Thyroid gland (tissue), 4 donors: Measurements from ENCODE around the gene HTR3A. TPM values are rescaled to one million over a fixed set of nuclear protein-coding genes. Genes with fewer than 3 reads are reported as not detected.

ENCODE experiments used
- DNase-seq, 2 donors: peaks; one replicate each; pipeline ENCODE4 v3.0.0-alpha.2; 2019
- H3K27ac ChIP-seq, 3 donors: fragments of 200-600 bp; sonication (generic); 1 replicate in 2 of 3; 2 replicates in 1 of 3; pipeline ENCODE4 v1.5.1; 2016 to 2019; ENCODE audit warnings: mild to moderate bottlenecking in 1 of 3, moderate library complexity in 1 of 3
- H3K27me3 ChIP-seq: fragments of 200-600 bp; sonication (generic); one replicate; pipeline ENCODE4 v1.5.1; 2019
- H3K36me3 ChIP-seq, 2 donors: fragments of 200-600 bp; sonication (generic); one replicate each; pipeline ENCODE4 v1.5.1; 2016 to 2019
- H3K4me1 ChIP-seq, 2 donors: fragments of 200-600 bp; sonication (generic); one replicate each; pipeline ENCODE4 v1.5.1; 2017 to 2019
- H3K4me3 ChIP-seq, 3 donors: fragments of 200-600 bp; sonication (generic); replicated peaks in 1 of 3; 1 replicate in 2 of 3; 2 replicates in 1 of 3; pipeline ENCODE4 v1.5.1; 2016; ENCODE audit warnings: mild to moderate bottlenecking in 1 of 3
- H3K9me3 ChIP-seq: fragments of 200-600 bp; sonication (generic); one replicate; pipeline ENCODE4 v1.5.1; 2017
- CTCF ChIP-seq, 6 experiments: fragments of 200-600 bp in 3 of 6; fragments of 450-650 bp in 3 of 6; sonication (generic) in 3 of 6; IDR thresholded peaks; one replicate each; pipeline ENCODE4 v1.5.1; 2016 to 2019; ENCODE audit warnings: antibody characterized with exemption in 6 of 6, mild to moderate bottlenecking in 2 of 6, inconsistent platforms in 1 of 6, moderate library complexity in 1 of 6
- POLR2A ChIP-seq, 2 donors: fragments of 450-650 bp; IDR thresholded peaks; one replicate each; pipeline ENCODE4 v1.6.1; 2017; ENCODE audit warnings: antibody characterized with exemption in 2 of 2, mild to moderate bottlenecking in 2 of 2, moderate library complexity in 1 of 2
- WGBS, 2 donors: methylation state at CpG; one replicate each; pipeline ENCODE4 v1.1.5; 2017; 5-methylcytosine and 5-hydroxymethylcytosine counted together
- intact Hi-C: fragments of 100-400 bp; cut with DNase I; formaldehyde crosslinking; loops from one replicate; pipeline ENCODE4 v1.15.1; 2023
- total RNA-seq, 4 donors: library from RNA; depleted of rRNA; stranded (reverse); fragments of >200 nt; gene quantifications; one replicate each; pipeline ENCODE4 v1.2.3, GENCODE V29; 2016

HTR3A gene
- total RNA-seq, 4 donors from 2014 or later = not detected

- intact Hi-C loops = no loop called here
- no peak overlapping the region for H3K27ac ChIP-seq
- TF ChIP-seq CTCF (IDR thresholded peaks at IDR 0.05) = no peak
- H3K4me1 ChIP-seq = no peaks in the 10 kb centered on the region
- no peaks in the 10 kb centered on the region for H3K36me3 ChIP-seq
- DNase-seq = no peak
- H3K27me3 ChIP-seq = no peaks in the 10 kb centered on the region
- 43% methylated on average over 9 of the region's 9 CpGs for WGBS, 2 donors
- H3K9me3 ChIP-seq = no peaks in the 10 kb centered on the region
- H3K4me3 ChIP-seq = no peak overlapping the region
Measured at GRCh38 chr11:113960702-113961330, 14.1 kb upstream of the HTR3A start.

GRCh38 chr11:113967361-113967760 is 7.5 kb upstream of the HTR3A start:
- whole genome bisulfite sequencing, 2 donors = 78 to 86% methylated on average over 1 of the region's 1 CpG
- Histone ChIP-seq H3K27me3 (no peaks in the 10 kb centered on the region), H3K27ac (no peak overlapping the region), H3K4me3 (no peak overlapping the region), H3K4me1 (no peaks in the 10 kb centered on the region), H3K9me3 (no peaks in the 10 kb centered on the region), H3K36me3 (no peaks in the 10 kb centered on the region)
- no peak for DNase-seq
- TF ChIP-seq POLR2A (IDR thresholded peaks at IDR 0.05) = no peak
- no peak for TF ChIP-seq CTCF (IDR thresholded peaks at IDR 0.05)
- intact Hi-C loops = no loop called here

GRCh38 chr11:113971506-113972195 is 3.3 kb upstream of the HTR3A start:
- Histone ChIP-seq H3K27me3 (no peaks in the 10 kb centered on the region), H3K9me3 (no peaks in the 10 kb centered on the region), H3K4me3 (no peak overlapping the region), H3K27ac (no peak overlapping the region), H3K4me1 (peaks cover 0 to 8% of the 10 kb centered on the region in 2 donors), H3K36me3 (no peaks in the 10 kb centered on the region)
- WGBS, 2 donors = 77 to 85% methylated on average over 14 to 15 of the region's 15 CpGs
- intact Hi-C loops = no loop called here
- DNase-seq = no peak
- TF ChIP-seq POLR2A (IDR thresholded peaks at IDR 0.05) (no peak), CTCF (IDR thresholded peaks at IDR 0.05) (no peak)

GRCh38 chr11:113977071-113977490 is 2.2 kb downstream of the HTR3A start:
- H3K9me3 ChIP-seq = no peaks in the 10 kb centered on the region
- H3K4me1 ChIP-seq = peaks cover 0 to 8% of the 10 kb centered on the region in 2 donors
- no peaks in the 10 kb centered on the region for H3K36me3 ChIP-seq
- no peak for TF ChIP-seq POLR2A (IDR thresholded peaks at IDR 0.05)
- TF ChIP-seq CTCF (IDR thresholded peaks at IDR 0.05) = no peak
- intact Hi-C loops = no loop called here
- no peak for DNase-seq
- H3K27ac ChIP-seq = no peak overlapping the region
- H3K4me3 ChIP-seq = no peak overlapping the region
- 86 to 89% methylated on average over 4 of the region's 4 CpGs for WGBS, 2 donors
- H3K27me3 ChIP-seq = no peaks in the 10 kb centered on the region

GRCh38 chr11:113977701-113978100 is 2.8 kb downstream of the HTR3A start:
- Histone ChIP-seq H3K36me3 (no peaks in the 10 kb centered on the region), H3K4me3 (no peak overlapping the region), H3K27ac (no peak overlapping the region), H3K27me3 (no peaks in the 10 kb centered on the region), H3K9me3 (no peaks in the 10 kb centered on the region), H3K4me1 (peaks cover 0 to 8% of the 10 kb centered on the region in 2 donors)
- DNase-seq = no peak
- WGBS, 2 donors = 87 to 92% methylated on average over 11 of the region's 11 CpGs
- intact Hi-C loops = no loop called here
- TF ChIP-seq CTCF (IDR thresholded peaks at IDR 0.05) (no peak), POLR2A (IDR thresholded peaks at IDR 0.05) (no peak)
